Measurements from ENCODE around the gene KCNIP1. TPM values are rescaled to one million over a fixed set of nuclear protein-coding genes. Genes with fewer than 3 reads are reported as not detected.

Gene KCNIP1
- total RNA-seq, 2 experiments from 2014 or later = not detected

DNA sequence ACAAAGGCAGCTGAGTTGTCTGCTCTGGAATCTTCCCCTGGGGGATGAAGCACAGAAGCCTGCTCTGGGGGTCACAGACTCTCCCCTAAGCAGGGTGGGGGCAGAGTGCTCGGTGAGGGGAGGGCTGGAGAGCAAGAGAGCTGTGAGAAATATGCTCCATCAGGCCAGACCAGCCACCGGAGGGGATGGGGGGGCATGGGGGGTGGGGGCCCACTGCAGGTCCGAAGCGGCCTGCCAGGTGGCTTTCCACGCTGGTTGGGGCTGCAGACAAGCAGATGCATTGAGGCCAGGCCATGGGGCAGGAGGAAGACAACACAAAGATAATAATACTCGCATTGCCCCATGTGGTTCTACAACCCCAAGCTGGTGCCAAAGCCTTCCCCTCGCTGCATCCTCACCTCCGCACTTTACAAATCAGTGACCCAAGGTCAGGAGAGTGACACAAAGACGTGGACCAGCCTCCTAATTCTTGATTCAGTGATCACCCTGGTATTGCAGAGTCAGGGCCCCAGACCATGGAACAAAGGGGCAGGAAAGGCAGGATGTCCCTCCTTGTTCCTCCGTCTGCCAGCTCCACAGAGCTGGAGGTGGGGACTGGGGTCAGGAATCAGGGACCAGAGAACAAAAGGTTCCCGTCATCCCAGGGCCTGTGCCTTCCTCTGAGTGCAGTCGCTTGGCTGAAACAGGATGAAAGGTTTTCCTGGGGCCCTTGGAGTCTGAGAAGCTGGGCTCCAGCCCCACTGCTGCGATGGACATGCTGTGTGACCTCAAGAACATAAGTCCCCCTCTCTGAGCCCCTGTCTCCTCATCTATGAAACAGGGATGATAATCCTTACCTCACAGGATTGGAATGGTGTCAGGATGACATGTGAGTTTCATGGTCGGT, 242.5 kb downstream of the KCNIP1 start:
- Histone ChIP-seq H3K9me3 (ENCODE audit: control insufficient read depth in 1 of 2, insufficient read depth in 1 of 2, low read length in 2 of 2) (peaks cover 0 to 13% of the 10 kb centered on the region in 2 experiments), H3K27me3 (ENCODE audit: control insufficient read depth in 1 of 2, insufficient read depth in 2 of 2, low read length in 2 of 2) (peaks cover 21 to 22% of the 10 kb centered on the region in 2 experiments), H3K36me3 (ENCODE audit: insufficient read depth, low read length) (no peaks in the 10 kb centered on the region), H3K4me3 (ENCODE audit: low read length) (no peak overlapping the region), H3K4me1 (ENCODE audit: insufficient read depth, low read length) (peaks cover 8% of the 10 kb centered on the region), H3K27ac (ENCODE audit: low read depth in 1 of 2, low read length in 2 of 2) (no peak overlapping the region)
- H3K4me1 Mint-ChIP-seq (ENCODE audit: low read depth) = no peaks in the 10 kb centered on the region
- TF ChIP-seq CTCF (IDR thresholded peaks at IDR 0.05) = no peak
- H3K4me3 Mint-ChIP-seq = no peak overlapping the region
- no peak overlapping the region for H3K27ac Mint-ChIP-seq
- no peak for DNase-seq
- ChIA-PET CTCF (interaction anchor here (0.5 kb wide), 1 partner anchor 10 kb away, joined by 3 read pairs; no protein-coding TSS in a partner anchor), POLR2A (no interaction called here)
- no peaks in the 10 kb centered on the region for H3K9me3 Mint-ChIP-seq
- no peaks in the 10 kb centered on the region for H3K36me3 Mint-ChIP-seq (ENCODE audit: low read depth)
- peaks cover 78% of the 10 kb centered on the region for H3K27me3 Mint-ChIP-seq
- ATAC-seq (ENCODE audit: poor library complexity) = no peak
- intact Hi-C loops (cut with DNase I, micrococcal nuclease) = loop anchor here in 1 of 2 experiments (10.0 kb wide), 1 partner anchor 598 kb away; no protein-coding TSS in a partner anchor

DNA sequence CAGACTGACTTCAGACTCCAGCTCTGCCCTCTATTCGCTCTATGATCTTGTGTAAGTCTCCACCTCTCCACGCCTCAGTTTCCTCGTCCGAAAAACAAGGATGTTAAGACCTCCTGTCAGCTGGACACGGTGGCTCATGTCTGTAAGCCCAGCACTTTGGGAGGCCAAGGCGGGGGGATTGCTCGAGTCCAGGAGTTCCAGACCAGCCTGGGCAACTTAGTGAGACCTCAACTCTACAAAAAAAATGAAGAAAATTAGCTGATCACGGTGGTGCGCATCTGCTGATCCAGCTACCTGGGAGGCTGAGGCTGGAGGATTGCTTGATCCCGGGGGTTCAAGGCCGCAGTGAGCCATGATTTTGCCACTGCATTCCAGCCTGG, 243.1 kb downstream of the KCNIP1 start:
- Mint-ChIP-seq H3K4me1 (ENCODE audit: low read depth) (no peaks in the 10 kb centered on the region), H3K4me3 (no peak overlapping the region), H3K36me3 (ENCODE audit: low read depth) (no peaks in the 10 kb centered on the region), H3K9me3 (no peaks in the 10 kb centered on the region), H3K27ac (no peak overlapping the region), H3K27me3 (peaks cover 76% of the 10 kb centered on the region)
- Histone ChIP-seq H3K27me3 (ENCODE audit: control insufficient read depth in 1 of 2, insufficient read depth in 2 of 2, low read length in 2 of 2) (peaks cover 21 to 22% of the 10 kb centered on the region in 2 experiments), H3K4me1 (ENCODE audit: insufficient read depth, low read length) (peaks cover 8% of the 10 kb centered on the region), H3K36me3 (ENCODE audit: insufficient read depth, low read length) (no peaks in the 10 kb centered on the region), H3K4me3 (ENCODE audit: low read length) (no peak overlapping the region), H3K9me3 (ENCODE audit: control insufficient read depth in 1 of 2, insufficient read depth in 1 of 2, low read length in 2 of 2) (peaks cover 0 to 16% of the 10 kb centered on the region in 2 experiments), H3K27ac (ENCODE audit: low read depth in 1 of 2, low read length in 2 of 2) (no peak overlapping the region)
- POLR2A ChIA-PET = no interaction called here
- CTCF ChIA-PET = no interaction called here
- ATAC-seq (ENCODE audit: poor library complexity) (no peak), DNase-seq (no peak)
- no peak for TF ChIP-seq CTCF (IDR thresholded peaks at IDR 0.05)
- intact Hi-C loops (cut with DNase I, micrococcal nuclease) = loop anchor here in 1 of 2 experiments (10.0 kb wide), 1 partner anchor 598 kb away; no protein-coding TSS in a partner anchor

DNA sequence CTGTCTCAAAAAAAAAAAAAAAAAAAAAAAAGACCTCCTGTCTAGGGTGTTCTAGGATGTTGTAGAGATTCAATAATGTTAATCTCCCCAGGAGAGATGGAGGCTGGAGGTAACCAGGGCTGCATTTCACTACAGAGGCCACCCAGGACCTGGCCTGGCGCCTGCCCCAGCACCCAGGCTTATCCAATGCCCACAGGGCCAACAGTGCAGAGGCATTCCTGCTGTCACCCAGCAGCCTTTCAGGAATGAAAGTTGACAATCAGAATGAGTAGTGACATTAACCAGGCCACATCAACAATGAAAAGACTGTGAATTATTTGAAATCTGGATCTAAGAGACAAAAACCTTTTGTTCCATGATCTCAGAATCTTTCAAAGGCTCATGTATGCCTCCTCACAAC, 243.5 kb downstream of the KCNIP1 start:
- H3K27ac Mint-ChIP-seq = no peak overlapping the region
- DNase-seq (no peak), ATAC-seq (ENCODE audit: poor library complexity) (no peak)
- Histone ChIP-seq H3K36me3 (ENCODE audit: insufficient read depth, low read length) (no peaks in the 10 kb centered on the region), H3K27ac (ENCODE audit: low read depth in 1 of 2, low read length in 2 of 2) (no peak overlapping the region), H3K4me1 (ENCODE audit: insufficient read depth, low read length) (peaks cover 8% of the 10 kb centered on the region), H3K4me3 (ENCODE audit: low read length) (no peak overlapping the region), H3K27me3 (ENCODE audit: control insufficient read depth in 1 of 2, insufficient read depth in 2 of 2, low read length in 2 of 2) (peaks cover 21 to 22% of the 10 kb centered on the region in 2 experiments), H3K9me3 (ENCODE audit: control insufficient read depth in 1 of 2, insufficient read depth in 1 of 2, low read length in 2 of 2) (peaks cover 0 to 17% of the 10 kb centered on the region in 2 experiments)
- H3K9me3 Mint-ChIP-seq = no peaks in the 10 kb centered on the region
- H3K27me3 Mint-ChIP-seq = peaks cover 72% of the 10 kb centered on the region
- no peak overlapping the region for H3K4me3 Mint-ChIP-seq
- H3K36me3 Mint-ChIP-seq (ENCODE audit: low read depth) = no peaks in the 10 kb centered on the region
- CTCF ChIA-PET = no interaction called here
- POLR2A ChIA-PET = no interaction called here
- no peaks in the 10 kb centered on the region for H3K4me1 Mint-ChIP-seq (ENCODE audit: low read depth)
- intact Hi-C loops (cut with DNase I, micrococcal nuclease) = loop anchor here in 1 of 2 experiments (10.0 kb wide), 1 partner anchor 597 kb away; no protein-coding TSS in a partner anchor
- TF ChIP-seq CTCF (IDR thresholded peaks at IDR 0.05) = no peak

Data from CD4-positive, alpha-beta T cell (primary cell).